Right cardiac atrium (tissue), 5 donors: ENCODE results near the gene HSD3B7. TPM values are rescaled to one million over a fixed set of nuclear protein-coding genes. Genes with fewer than 3 reads are reported as not detected.

Experiments used
- ATAC-seq, 2 donors: fragments of 200-7000 bp; cut with Tn5 transposase; one replicate each; pipeline versions ENCODE4 v1.8.0 to v1.9.1; 2020; ENCODE audit warnings: moderate library complexity in 2 of 2, mild to moderate bottlenecking in 1 of 2
- DNase-seq, 3 donors: peaks; one replicate each; pipeline ENCODE4 v3.0.0-alpha.2; 2020
- H3K27ac ChIP-seq: one replicate; pipeline ENCODE4 v1.5.1; 2013; ENCODE audit warnings: mild to moderate bottlenecking, low read length, control low read depth, moderate library complexity
- H3K27me3 ChIP-seq: one replicate; pipeline ENCODE4 v1.6.1; 2013; ENCODE audit not compliant: control insufficient read depth, insufficient read depth
- H3K4me1 ChIP-seq: one replicate; pipeline ENCODE4 v1.6.1; 2013; ENCODE audit warnings: low read length; ENCODE audit not compliant: control insufficient read depth, insufficient read depth
- H3K4me3 ChIP-seq: one replicate; pipeline ENCODE4 v1.5.1; 2013; ENCODE audit warnings: low read length, control low read depth
- H3K9me3 ChIP-seq: one replicate; pipeline ENCODE4 v1.6.1; 2013; ENCODE audit warnings: low read length; ENCODE audit not compliant: control insufficient read depth
- WGBS: extraction: QIAGEN DNeasy Blood & Tissue Kit; methylation state at CpG from one replicate; pipeline ENCODE4 v1.1.7; 2013; 5-methylcytosine and 5-hydroxymethylcytosine counted together
- intact Hi-C, 4 donors: fragments of 100-400 bp; cut with DNase I; formaldehyde crosslinking; loops; one replicate each; pipeline versions ENCODE4 v1.11.0 to v1.14.0; 2022 to 2023
- polyA plus RNA-seq: library from polyadenylated mRNA; stranded (reverse); fragments of 200-250 nt; gene quantifications from one replicate; pipeline ENCODE4 v1.2.3, GENCODE V29; 2013
- total RNA-seq, 4 donors: library from RNA; stranded (reverse); fragmentation: NEBNext Ultra II Directional; extraction: Animal tissue kit (Norgen Biotek cat#: 25700); gene quantifications; one replicate each; pipeline ENCODE4 v1.2.1, GENCODE V29; 2021
- donor health status: healthy with polysubstance abuse.
- donor health status: DM: no; HTN: yes; CAD: no.
- donor health status: DM: no; HTN: no; CAD: no.
- donor health status: DM: no; HTN: yes; CAD: no; lungs with severe emphysema.
- donor health status: DM: yes; HTN: yes; CAD: no.

The HSD3B7 gene
- total and polyA plus RNA-seq, 5 donors = 4.1 to 7.4 (median 6.4) TPM

- ATAC-seq (peak; percentile 96), DNase-seq (peak; percentile 97 to 99 (median 99))
- Histone ChIP-seq H3K9me3 (no peaks in the 10 kb centered on the region), H3K27me3 (no peaks in the 10 kb centered on the region), H3K4me3 (peak within 1 kb of the TSS; percentile 85), H3K27ac (peak within 1 kb of the TSS; percentile 81), H3K4me1 (no peaks in the 10 kb centered on the region)
- intact Hi-C loops = loop anchor here in 1 of 4 donors (5.0 kb wide), 1 partner anchor 39 kb away; the partner anchor contains the start of genes ZNF646 and ZNF668
- WGBS = under 1% methylated on average over 75 of the region's 75 CpGs
These were observed 48.0 kb downstream of the HSD3B7 start, which contains the start of gene STX4 for GRCh38 chr16:31032736-31033708. TSS of gene STX4 (plus strand) at chr16:31033558. CDS start at chr16:31033806, 248 bp downstream.

DNA sequence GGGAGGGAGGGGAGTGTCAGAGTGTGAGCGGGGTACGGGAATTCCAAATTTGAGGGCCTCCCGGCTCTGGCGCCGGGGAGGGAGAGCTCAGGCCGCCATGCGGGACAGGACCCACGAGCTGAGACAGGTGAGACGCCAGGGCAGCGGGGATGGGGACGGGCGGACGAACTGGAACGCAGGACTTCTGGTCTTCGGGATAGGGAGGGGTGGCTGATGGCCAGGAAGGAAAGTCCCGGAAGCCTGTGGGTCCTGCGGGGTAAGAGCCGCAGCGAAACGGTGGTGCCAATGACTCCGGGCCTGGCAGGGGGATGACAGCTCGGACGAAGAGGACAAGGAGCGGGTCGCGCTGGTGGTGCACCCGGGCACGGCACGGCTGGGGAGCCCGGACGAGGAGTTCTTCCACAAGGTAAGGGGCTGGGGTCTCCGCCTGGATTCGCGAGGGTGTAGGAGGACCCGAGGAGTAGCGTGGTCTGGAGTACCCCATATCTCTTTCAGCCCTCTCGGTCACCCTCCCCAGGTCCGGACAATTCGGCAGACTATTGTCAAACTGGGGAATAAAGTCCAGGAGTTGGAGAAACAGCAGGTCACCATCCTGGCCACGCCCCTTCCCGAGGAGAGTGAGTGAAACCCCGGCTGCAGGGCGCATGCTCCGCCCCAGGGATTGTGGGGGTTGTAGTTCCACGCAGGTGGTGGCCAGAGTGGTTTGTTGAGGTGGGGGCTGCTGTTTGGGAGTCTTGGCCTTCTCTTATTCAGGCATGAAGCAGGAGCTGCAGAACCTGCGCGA, 48.9 kb downstream of the HSD3B7 start:
- ATAC-seq = peak; percentile 90
- Histone ChIP-seq H3K4me3 (peak overlapping the region; percentile 85), H3K9me3 (no peaks in the 10 kb centered on the region), H3K27me3 (no peaks in the 10 kb centered on the region), H3K4me1 (no peaks in the 10 kb centered on the region), H3K27ac (peak overlapping the region; percentile 65)
- intact Hi-C loops = loop anchor here in 1 of 4 donors (5.0 kb wide), 1 partner anchor 38 kb away; the partner anchor contains the start of genes ZNF646 and ZNF668
- peak; percentile 93 to 96 (median 96) for DNase-seq
- WGBS = under 1% methylated on average over 47 of the region's 47 CpGs

DNA sequence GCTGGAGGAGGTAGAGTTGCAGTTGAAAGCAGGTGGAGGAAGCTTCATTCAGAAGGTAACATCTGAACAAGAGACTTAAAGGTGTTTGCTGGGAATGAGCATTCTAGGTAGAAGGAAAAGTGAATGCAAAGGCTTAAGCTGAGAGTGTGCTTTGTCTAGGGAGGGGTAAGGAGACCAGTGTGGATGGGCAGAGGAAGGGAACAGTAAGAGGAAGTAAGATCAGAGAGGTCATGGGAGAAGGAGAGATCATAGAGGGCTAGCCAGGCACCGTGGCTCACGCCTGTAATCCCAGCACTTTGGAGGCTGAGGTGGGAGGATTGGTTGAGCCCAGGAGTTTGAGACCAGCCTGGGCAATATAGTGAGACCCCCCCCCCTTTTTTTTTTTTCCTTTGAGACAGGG, 51.7 kb downstream of the HSD3B7 start:
- Histone ChIP-seq H3K27me3 (no peaks in the 10 kb centered on the region), H3K27ac (no peak overlapping the region), H3K9me3 (no peaks in the 10 kb centered on the region), H3K4me1 (no peaks in the 10 kb centered on the region), H3K4me3 (no peak overlapping the region)
- intact Hi-C loops = no loop called here
- 60% methylated on average over 2 of the region's 2 CpGs for WGBS
- no peak for ATAC-seq
- DNase-seq = no peak

Other genes with a start within 250 kb of the HSD3B7 start
- 10 to 100 TPM; 17.3 to 22.2 (median 18.7) TPM for gene PHKG2, start 236.8 kb upstream of the HSD3B7 start, total RNA-seq
- gene PHKG2, start 236.8 kb upstream of the HSD3B7 start, polyA plus RNA-seq = 23.6 TPM
- gene CFAP119, start 223.1 kb upstream of the HSD3B7 start, total RNA-seq = 1 to 10 TPM in 2 of 4 donors, under 1 TPM in 2; 0.51 to 1.5 (median 0.92) TPM
- 0.95 TPM for gene CFAP119, start 223.1 kb upstream of the HSD3B7 start, polyA plus RNA-seq
- gene RNF40, start 222.9 kb upstream of the HSD3B7 start, total RNA-seq = 10 to 100 TPM; 46.6 to 64.9 (median 49.8) TPM
- gene RNF40, start 222.9 kb upstream of the HSD3B7 start, polyA plus RNA-seq = 36.1 TPM
- 10 to 100 TPM; 22.9 to 25.1 (median 24.8) TPM for gene ZNF629, start 198.0 kb upstream of the HSD3B7 start, total RNA-seq
- 15.2 TPM for gene ZNF629, start 198.0 kb upstream of the HSD3B7 start, polyA plus RNA-seq
- 10 to 100 TPM; 20.6 to 31.7 (median 26.3) TPM for gene BCL7C, start 91.1 kb upstream of the HSD3B7 start, total RNA-seq
- 29.5 TPM for gene BCL7C, start 91.1 kb upstream of the HSD3B7 start, polyA plus RNA-seq
- gene CTF1, start 88.6 kb upstream of the HSD3B7 start, total RNA-seq = 1 to 10 TPM; 7.4 to 9.8 (median 9.1) TPM
- 13.1 TPM for gene CTF1, start 88.6 kb upstream of the HSD3B7 start, polyA plus RNA-seq
- gene FBXL19, start 61.6 kb upstream of the HSD3B7 start, total RNA-seq = 1 to 10 TPM; 5.1 to 8.4 (median 6.6) TPM
- 8.3 TPM for gene FBXL19, start 61.6 kb upstream of the HSD3B7 start, polyA plus RNA-seq
- gene ORAI3, start 36.1 kb upstream of the HSD3B7 start, total RNA-seq = 10 to 100 TPM; 11.8 to 14.6 (median 13.3) TPM
- 15.5 TPM for gene ORAI3, start 36.1 kb upstream of the HSD3B7 start, polyA plus RNA-seq
- 10 to 100 TPM in 3 of 4 donors, 1 to 10 TPM in 1; 9.7 to 11.6 (median 10.2) TPM for gene SETD1A, start 27.5 kb upstream of the HSD3B7 start, total RNA-seq
- 9.6 TPM for gene SETD1A, start 27.5 kb upstream of the HSD3B7 start, polyA plus RNA-seq
- gene STX1B, start 25.4 kb downstream of the HSD3B7 start, total RNA-seq = 1 to 10 TPM; 1.6 to 2.1 (median 1.8) TPM
- gene STX1B, start 25.4 kb downstream of the HSD3B7 start, polyA plus RNA-seq = 0.66 TPM
- gene STX4, start 48.4 kb downstream of the HSD3B7 start, total RNA-seq = 10 to 100 TPM; 39.6 to 51.3 (median 45.0) TPM
- gene STX4, start 48.4 kb downstream of the HSD3B7 start, polyA plus RNA-seq = 47.3 TPM
- gene ZNF668, start 89.0 kb downstream of the HSD3B7 start, total RNA-seq = 1 to 10 TPM; 4.6 to 6.6 (median 4.9) TPM
- gene ZNF668, start 89.0 kb downstream of the HSD3B7 start, polyA plus RNA-seq = 5.7 TPM
- gene ZNF646, start 89.2 kb downstream of the HSD3B7 start, total RNA-seq = 10 to 100 TPM in 1 of 4 donors, 1 to 10 TPM in 3; 7.8 to 10.3 (median 9.3) TPM
- gene ZNF646, start 89.2 kb downstream of the HSD3B7 start, polyA plus RNA-seq = 6.4 TPM
- 1 to 10 TPM in 2 of 4 donors, under 1 TPM in 2; 0.36 to 1.5 (median 0.88) TPM for gene PRSS53, start 103.7 kb downstream of the HSD3B7 start, total RNA-seq
- gene PRSS53, start 103.7 kb downstream of the HSD3B7 start, polyA plus RNA-seq = 0.79 TPM
- gene VKORC1, start 109.6 kb downstream of the HSD3B7 start, total RNA-seq = 10 to 100 TPM; 40.8 to 56.0 (median 47.1) TPM
- 68.0 TPM for gene VKORC1, start 109.6 kb downstream of the HSD3B7 start, polyA plus RNA-seq
- 10 to 100 TPM; 43.8 to 50.8 (median 48.3) TPM for gene BCKDK, start 123.2 kb downstream of the HSD3B7 start, total RNA-seq
- 42.2 TPM for gene BCKDK, start 123.2 kb downstream of the HSD3B7 start, polyA plus RNA-seq
- 10 to 100 TPM; 72.3 to 76.4 (median 75.2) TPM for gene KAT8, start 132.5 kb downstream of the HSD3B7 start, total RNA-seq
- gene KAT8, start 132.5 kb downstream of the HSD3B7 start, polyA plus RNA-seq = 77.0 TPM
- under 1 TPM in 2 of 4 donors, not detected in 2; 0.15 to 0.40 TPM for gene PRSS8, start 150.5 kb downstream of the HSD3B7 start, total RNA-seq
- gene PRSS8, start 150.5 kb downstream of the HSD3B7 start, polyA plus RNA-seq = 0.41 TPM
- 1 to 10 TPM; 1.3 to 2.2 (median 1.8) TPM for gene PRSS36, start 164.9 kb downstream of the HSD3B7 start, total RNA-seq
- gene PRSS36, start 164.9 kb downstream of the HSD3B7 start, polyA plus RNA-seq = 1.1 TPM
- gene FUS, start 194.9 kb downstream of the HSD3B7 start, total RNA-seq = 100 to 1,000 TPM; 112 to 172 (median 138) TPM
- 153 TPM for gene FUS, start 194.9 kb downstream of the HSD3B7 start, polyA plus RNA-seq
- gene PYCARD, start 217.6 kb downstream of the HSD3B7 start, total RNA-seq = 10 to 100 TPM in 1 of 4 donors, 1 to 10 TPM in 3; 6.6 to 13.2 (median 8.2) TPM
- gene PYCARD, start 217.6 kb downstream of the HSD3B7 start, polyA plus RNA-seq = 8.0 TPM
- under 1 TPM in 3 of 4 donors, not detected in 1; 0.03 to 0.31 (median 0.14) TPM for gene TRIM72, start 228.9 kb downstream of the HSD3B7 start, total RNA-seq
- 0.11 TPM for gene TRIM72, start 228.9 kb downstream of the HSD3B7 start, polyA plus RNA-seq
- not detected for gene PYDC1, start 231.9 kb downstream of the HSD3B7 start, total RNA-seq
- 0.23 TPM for gene PYDC1, start 231.9 kb downstream of the HSD3B7 start, polyA plus RNA-seq